Stomach (tissue), 4 donors: Measurements from ENCODE around the gene TMEM116.

Experiments
- POLR2A ChIP-seq, 4 donors: fragments of 450-650 bp; IDR thresholded peaks; one replicate each; pipeline ENCODE4 v1.6.1; 2016; ENCODE audit warnings: antibody characterized with exemption in 4 of 4, control low read depth in 2 of 4, mild to moderate bottlenecking in 1 of 4, moderate library complexity in 1 of 4
- TF ChIP-seq, protein P1 (sequence below), 7 experiments: fragments of 450-650 bp in 4 of 7; fragments of 200-600 bp in 3 of 7; sonication (generic) in 3 of 7; IDR thresholded peaks; one replicate each; pipeline ENCODE4 v1.5.1; 2016 to 2019; ENCODE audit warnings: antibody characterized with exemption in 7 of 7, control low read depth in 2 of 7, mild to moderate bottlenecking in 1 of 7

DNA sequence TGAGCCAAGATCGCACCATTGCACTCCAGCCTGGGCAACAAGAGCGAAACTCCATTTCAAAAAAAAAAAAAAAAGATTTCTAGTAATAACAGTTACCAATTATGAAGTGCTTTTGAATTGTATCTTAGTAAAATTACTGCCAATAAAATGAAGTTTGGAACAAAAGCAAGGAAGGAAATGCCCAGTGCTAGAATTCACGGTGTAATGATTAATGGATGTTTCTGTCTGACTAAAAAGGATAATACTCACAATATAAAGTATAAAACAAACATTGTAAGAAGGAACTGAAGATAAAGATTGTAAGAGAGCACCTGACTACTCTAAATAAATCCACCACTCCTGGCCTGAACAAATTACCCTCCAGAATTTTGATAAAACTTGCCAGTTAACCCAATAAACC is 4.0 kb downstream of the TMEM116 start:
- TF ChIP-seq, protein P1, sequence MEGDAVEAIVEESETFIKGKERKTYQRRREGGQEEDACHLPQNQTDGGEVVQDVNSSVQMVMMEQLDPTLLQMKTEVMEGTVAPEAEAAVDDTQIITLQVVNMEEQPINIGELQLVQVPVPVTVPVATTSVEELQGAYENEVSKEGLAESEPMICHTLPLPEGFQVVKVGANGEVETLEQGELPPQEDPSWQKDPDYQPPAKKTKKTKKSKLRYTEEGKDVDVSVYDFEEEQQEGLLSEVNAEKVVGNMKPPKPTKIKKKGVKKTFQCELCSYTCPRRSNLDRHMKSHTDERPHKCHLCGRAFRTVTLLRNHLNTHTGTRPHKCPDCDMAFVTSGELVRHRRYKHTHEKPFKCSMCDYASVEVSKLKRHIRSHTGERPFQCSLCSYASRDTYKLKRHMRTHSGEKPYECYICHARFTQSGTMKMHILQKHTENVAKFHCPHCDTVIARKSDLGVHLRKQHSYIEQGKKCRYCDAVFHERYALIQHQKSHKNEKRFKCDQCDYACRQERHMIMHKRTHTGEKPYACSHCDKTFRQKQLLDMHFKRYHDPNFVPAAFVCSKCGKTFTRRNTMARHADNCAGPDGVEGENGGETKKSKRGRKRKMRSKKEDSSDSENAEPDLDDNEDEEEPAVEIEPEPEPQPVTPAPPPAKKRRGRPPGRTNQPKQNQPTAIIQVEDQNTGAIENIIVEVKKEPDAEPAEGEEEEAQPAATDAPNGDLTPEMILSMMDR (IDR thresholded peaks at IDR 0.05), result no peak
- no peak for TF ChIP-seq POLR2A (IDR thresholded peaks at IDR 0.05)
